Neural cell (in vitro differentiated cells): Measurements from ENCODE around the gene ACE. TPM values are rescaled to one million over a fixed set of nuclear protein-coding genes. Genes with fewer than 3 reads are reported as not detected.

Experiments used
- H2AFZ ChIP-seq: fragments of 200-600, 300-800 bp; sonication (generic), shearing (Covaris generic); 2 replicates; pipeline ENCODE4 v1.6.0; 2014; ENCODE audit warnings: low read depth, mild to moderate bottlenecking, antibody characterized with exemption, low read length, moderate library complexity
- H3F3A ChIP-seq: fragments of 200-600 bp; shearing (Covaris generic); 2 replicates; pipeline ENCODE4 v1.6.1; 2016; ENCODE audit warnings: mild to moderate bottlenecking, moderate library complexity, mixed read lengths, antibody characterized with exemption, low read length; ENCODE audit not compliant: insufficient read depth, poor library complexity, severe bottlenecking
- H3K27ac ChIP-seq: fragments of 200-600, 300-800 bp; sonication (generic), shearing (Covaris generic); 2 replicates; pipeline ENCODE4 v1.5.1; 2014; ENCODE audit warnings: mild to moderate bottlenecking, low read length, moderate library complexity
- H3K27me3 ChIP-seq: fragments of 300-800, 200-600 bp; sonication (generic), shearing (Covaris generic); 2 replicates; pipeline ENCODE4 v1.6.0; 2014; ENCODE audit warnings: mild to moderate bottlenecking, low read depth, low read length, moderate library complexity; ENCODE audit not compliant: insufficient read depth
- H3K36me3 ChIP-seq: fragments of 300-800, 200-600 bp; sonication (generic), shearing (Covaris generic); 2 replicates; pipeline ENCODE4 v1.5.1; 2014; ENCODE audit warnings: mild to moderate bottlenecking, antibody characterized with exemption, low read length, moderate library complexity; ENCODE audit not compliant: insufficient read depth
- H3K4me2 ChIP-seq: fragments of 300-800, 200-600 bp; sonication (generic), shearing (Covaris generic); 2 replicates; pipeline ENCODE4 v1.6.0; 2014; ENCODE audit warnings: mild to moderate bottlenecking, low read length
- H3K4me3 ChIP-seq: fragments of 300-800, 200-600 bp; sonication (generic), shearing (Covaris generic); 2 replicates; pipeline ENCODE4 v1.5.1; 2014; ENCODE audit warnings: mild to moderate bottlenecking, low read length, moderate library complexity
- H3K79me2 ChIP-seq: fragments of 200-600 bp; shearing (Covaris generic); replicated peaks from 2 replicates; pipeline ENCODE4 v1.6.0; 2014; ENCODE audit warnings: mild to moderate bottlenecking, low read length, moderate library complexity; ENCODE audit not compliant: insufficient read depth
- H3K9ac ChIP-seq: fragments of 300-800, 200-600 bp; sonication (generic), shearing (Covaris generic); 2 replicates; pipeline ENCODE4 v1.6.1; 2016; ENCODE audit warnings: mild to moderate bottlenecking, low read length, mixed read lengths
- H3K9me2 ChIP-seq: fragments of 200-600 bp; shearing (Covaris generic); 2 replicates; pipeline ENCODE4 v1.6.1; 2016; ENCODE audit warnings: mild to moderate bottlenecking, low read length, mixed read lengths; ENCODE audit not compliant: insufficient read depth
- H3K9me3 ChIP-seq: fragments of 200-600, 300-800 bp; sonication (generic), shearing (Covaris generic); 2 replicates; pipeline ENCODE4 v1.6.1; 2016; ENCODE audit warnings: mild to moderate bottlenecking, mixed run types, low read length, moderate library complexity, mixed read lengths
- H4K20me1 ChIP-seq: fragments of 200-600 bp; shearing (Covaris generic); 2 replicates; pipeline ENCODE4 v1.6.1; 2016; ENCODE audit warnings: mild to moderate bottlenecking, mixed run types; ENCODE audit not compliant: insufficient read depth
- EP300 ChIP-seq: fragments of 450-650 bp; conservative IDR thresholded peaks from 2 replicates; pipeline ENCODE4 v1.6.1; 2014; ENCODE audit warnings: antibody characterized with exemption, mild to moderate bottlenecking, moderate library complexity; ENCODE audit not compliant: poor library complexity, severe bottlenecking
- EZH2 ChIP-seq: fragments of 200-600, 300-800 bp; shearing (Covaris generic), sonication (generic); IDR thresholded peaks from 2 replicates; pipeline ENCODE4 v1.6.1; 2014; ENCODE audit warnings: antibody characterized with exemption, low read length, borderline replicate concordance, mild to moderate bottlenecking; ENCODE audit not compliant: insufficient read depth, poor library complexity, severe bottlenecking
- MXI1 ChIP-seq: fragments of 450-650 bp; conservative IDR thresholded peaks from 2 replicates; pipeline ENCODE4 v1.6.1; 2014; ENCODE audit warnings: antibody characterized with exemption, mild to moderate bottlenecking; ENCODE audit not compliant: poor library complexity, severe bottlenecking
- POLR2AphosphoS5 ChIP-seq: IDR thresholded peaks from 2 replicates; pipeline ENCODE4 v1.6.1; 2012
- RAD21 ChIP-seq: fragments of 450-650 bp; conservative IDR thresholded peaks from 2 replicates; pipeline ENCODE4 v1.6.1; 2014; ENCODE audit warnings: antibody characterized with exemption, mild to moderate bottlenecking, moderate library complexity
- SMC3 ChIP-seq: fragments of 450-650 bp; conservative IDR thresholded peaks from 2 replicates; pipeline ENCODE4 v1.6.1; 2014; ENCODE audit warnings: antibody characterized with exemption, mild to moderate bottlenecking, moderate library complexity; ENCODE audit not compliant: poor library complexity
- TAF1 ChIP-seq: IDR thresholded peaks from 2 replicates; pipeline ENCODE4 v1.6.1; 2012; ENCODE audit warnings: low read depth
- polyA plus RNA-seq: library from polyadenylated mRNA; depleted of rRNA; stranded (reverse); fragments of >200 nt; gene quantifications from 2 replicates; pipeline ENCODE4 v1.2.3, GENCODE V29; 2014
- TF ChIP-seq, protein P1 (sequence below): fragments of 450-650 bp; IDR thresholded peaks from 2 replicates; pipeline ENCODE4 v1.5.1; 2014; ENCODE audit warnings: antibody characterized with exemption, mild to moderate bottlenecking, moderate library complexity; ENCODE audit not compliant: poor library complexity, severe bottlenecking
- TF ChIP-seq, protein P2 (sequence below): IDR thresholded peaks from 2 replicates; pipeline ENCODE4 v1.6.1; 2012; ENCODE audit warnings: borderline replicate concordance

ACE gene
- polyA plus RNA-seq, 1 donor from 2014 or later = 1.5 TPM

- H3K4me3 ChIP-seq = no peak overlapping the region
- H3K36me3 ChIP-seq = no peaks in the 10 kb centered on the region
- H3K4me2 ChIP-seq = no peak overlapping the region
- no peaks in the 10 kb centered on the region for H4K20me1 ChIP-seq
- H3F3A ChIP-seq = no peaks in the 10 kb centered on the region
- TF ChIP-seq, protein P1, sequence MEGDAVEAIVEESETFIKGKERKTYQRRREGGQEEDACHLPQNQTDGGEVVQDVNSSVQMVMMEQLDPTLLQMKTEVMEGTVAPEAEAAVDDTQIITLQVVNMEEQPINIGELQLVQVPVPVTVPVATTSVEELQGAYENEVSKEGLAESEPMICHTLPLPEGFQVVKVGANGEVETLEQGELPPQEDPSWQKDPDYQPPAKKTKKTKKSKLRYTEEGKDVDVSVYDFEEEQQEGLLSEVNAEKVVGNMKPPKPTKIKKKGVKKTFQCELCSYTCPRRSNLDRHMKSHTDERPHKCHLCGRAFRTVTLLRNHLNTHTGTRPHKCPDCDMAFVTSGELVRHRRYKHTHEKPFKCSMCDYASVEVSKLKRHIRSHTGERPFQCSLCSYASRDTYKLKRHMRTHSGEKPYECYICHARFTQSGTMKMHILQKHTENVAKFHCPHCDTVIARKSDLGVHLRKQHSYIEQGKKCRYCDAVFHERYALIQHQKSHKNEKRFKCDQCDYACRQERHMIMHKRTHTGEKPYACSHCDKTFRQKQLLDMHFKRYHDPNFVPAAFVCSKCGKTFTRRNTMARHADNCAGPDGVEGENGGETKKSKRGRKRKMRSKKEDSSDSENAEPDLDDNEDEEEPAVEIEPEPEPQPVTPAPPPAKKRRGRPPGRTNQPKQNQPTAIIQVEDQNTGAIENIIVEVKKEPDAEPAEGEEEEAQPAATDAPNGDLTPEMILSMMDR = no peak
- TF ChIP-seq, protein P2, sequence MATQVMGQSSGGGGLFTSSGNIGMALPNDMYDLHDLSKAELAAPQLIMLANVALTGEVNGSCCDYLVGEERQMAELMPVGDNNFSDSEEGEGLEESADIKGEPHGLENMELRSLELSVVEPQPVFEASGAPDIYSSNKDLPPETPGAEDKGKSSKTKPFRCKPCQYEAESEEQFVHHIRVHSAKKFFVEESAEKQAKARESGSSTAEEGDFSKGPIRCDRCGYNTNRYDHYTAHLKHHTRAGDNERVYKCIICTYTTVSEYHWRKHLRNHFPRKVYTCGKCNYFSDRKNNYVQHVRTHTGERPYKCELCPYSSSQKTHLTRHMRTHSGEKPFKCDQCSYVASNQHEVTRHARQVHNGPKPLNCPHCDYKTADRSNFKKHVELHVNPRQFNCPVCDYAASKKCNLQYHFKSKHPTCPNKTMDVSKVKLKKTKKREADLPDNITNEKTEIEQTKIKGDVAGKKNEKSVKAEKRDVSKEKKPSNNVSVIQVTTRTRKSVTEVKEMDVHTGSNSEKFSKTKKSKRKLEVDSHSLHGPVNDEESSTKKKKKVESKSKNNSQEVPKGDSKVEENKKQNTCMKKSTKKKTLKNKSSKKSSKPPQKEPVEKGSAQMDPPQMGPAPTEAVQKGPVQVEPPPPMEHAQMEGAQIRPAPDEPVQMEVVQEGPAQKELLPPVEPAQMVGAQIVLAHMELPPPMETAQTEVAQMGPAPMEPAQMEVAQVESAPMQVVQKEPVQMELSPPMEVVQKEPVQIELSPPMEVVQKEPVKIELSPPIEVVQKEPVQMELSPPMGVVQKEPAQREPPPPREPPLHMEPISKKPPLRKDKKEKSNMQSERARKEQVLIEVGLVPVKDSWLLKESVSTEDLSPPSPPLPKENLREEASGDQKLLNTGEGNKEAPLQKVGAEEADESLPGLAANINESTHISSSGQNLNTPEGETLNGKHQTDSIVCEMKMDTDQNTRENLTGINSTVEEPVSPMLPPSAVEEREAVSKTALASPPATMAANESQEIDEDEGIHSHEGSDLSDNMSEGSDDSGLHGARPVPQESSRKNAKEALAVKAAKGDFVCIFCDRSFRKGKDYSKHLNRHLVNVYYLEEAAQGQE = no peak
- TF ChIP-seq POLR2AphosphoS5 = no peak
- TF ChIP-seq SMC3 = no peak
- TF ChIP-seq EZH2 = no peak
- TF ChIP-seq RAD21 = no peak
- TF ChIP-seq MXI1 = no peak
- no peak for TF ChIP-seq EP300
- no peaks in the 10 kb centered on the region for H3K9me2 ChIP-seq
- no peaks in the 10 kb centered on the region for H3K27me3 ChIP-seq
- H3K79me2 ChIP-seq = no peaks in the 10 kb centered on the region
- H3K9me3 ChIP-seq = no peaks in the 10 kb centered on the region
- H3K9ac ChIP-seq = no peak overlapping the region
- H2AFZ ChIP-seq = no peak overlapping the region
- H3K27ac ChIP-seq = no peak overlapping the region
Observed at GRCh38 chr17:63512388-63512787, 35.5 kb downstream of the ACE start.

- Histone ChIP-seq H4K20me1 (no peaks in the 10 kb centered on the region), H2AFZ (no peak overlapping the region), H3K36me3 (no peaks in the 10 kb centered on the region), H3F3A (no peaks in the 10 kb centered on the region), H3K9ac (no peak overlapping the region), H3K9me2 (no peaks in the 10 kb centered on the region), H3K4me2 (no peak overlapping the region), H3K27ac (no peak overlapping the region), H3K4me3 (no peak overlapping the region), H3K27me3 (no peaks in the 10 kb centered on the region), H3K9me3 (no peaks in the 10 kb centered on the region), H3K79me2 (no peaks in the 10 kb centered on the region)
- TF ChIP-seq, protein P1 = no peak
- no peak for TF ChIP-seq MXI1
- TF ChIP-seq, protein P2 = no peak
- no peak for TF ChIP-seq SMC3
- no peak for TF ChIP-seq EP300
- TF ChIP-seq EZH2 = no peak
- no peak for TF ChIP-seq RAD21
- TF ChIP-seq TAF1 = no peak
- TF ChIP-seq POLR2AphosphoS5 = no peak
Observed at GRCh38 chr17:63512896-63513644, 36.2 kb downstream of the ACE start.
